ENCODE data around the gene FLG2.

DNA sequence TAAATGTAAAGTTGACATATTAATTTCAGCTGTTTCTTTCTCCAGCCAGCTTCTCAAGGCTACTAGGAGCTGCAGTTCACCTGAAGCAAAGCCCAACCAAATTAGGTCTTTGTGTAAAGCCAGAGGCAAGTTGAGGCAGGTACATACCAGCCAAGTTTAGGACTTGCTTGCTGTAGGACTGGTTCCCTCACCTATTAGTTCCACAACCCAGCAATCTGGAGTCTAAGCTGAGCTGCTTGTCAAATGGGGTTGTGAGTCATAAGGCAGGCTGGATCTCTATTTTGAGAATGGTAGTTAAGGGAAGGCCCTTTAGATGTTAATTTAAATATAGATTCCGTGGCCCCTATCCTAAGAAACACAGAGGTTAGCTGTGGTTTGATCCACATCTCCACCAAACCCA, 7.6 kb upstream of the FLG2 start:
- TF ChIP-seq RAD21 (IDR thresholded peaks at IDR 0.05; ENCODE audit: low read depth): no peak
- no peak for TF ChIP-seq EP300 (IDR thresholded peaks at IDR 0.05; ENCODE audit: borderline replicate concordance)
- TF ChIP-seq, protein P1, sequence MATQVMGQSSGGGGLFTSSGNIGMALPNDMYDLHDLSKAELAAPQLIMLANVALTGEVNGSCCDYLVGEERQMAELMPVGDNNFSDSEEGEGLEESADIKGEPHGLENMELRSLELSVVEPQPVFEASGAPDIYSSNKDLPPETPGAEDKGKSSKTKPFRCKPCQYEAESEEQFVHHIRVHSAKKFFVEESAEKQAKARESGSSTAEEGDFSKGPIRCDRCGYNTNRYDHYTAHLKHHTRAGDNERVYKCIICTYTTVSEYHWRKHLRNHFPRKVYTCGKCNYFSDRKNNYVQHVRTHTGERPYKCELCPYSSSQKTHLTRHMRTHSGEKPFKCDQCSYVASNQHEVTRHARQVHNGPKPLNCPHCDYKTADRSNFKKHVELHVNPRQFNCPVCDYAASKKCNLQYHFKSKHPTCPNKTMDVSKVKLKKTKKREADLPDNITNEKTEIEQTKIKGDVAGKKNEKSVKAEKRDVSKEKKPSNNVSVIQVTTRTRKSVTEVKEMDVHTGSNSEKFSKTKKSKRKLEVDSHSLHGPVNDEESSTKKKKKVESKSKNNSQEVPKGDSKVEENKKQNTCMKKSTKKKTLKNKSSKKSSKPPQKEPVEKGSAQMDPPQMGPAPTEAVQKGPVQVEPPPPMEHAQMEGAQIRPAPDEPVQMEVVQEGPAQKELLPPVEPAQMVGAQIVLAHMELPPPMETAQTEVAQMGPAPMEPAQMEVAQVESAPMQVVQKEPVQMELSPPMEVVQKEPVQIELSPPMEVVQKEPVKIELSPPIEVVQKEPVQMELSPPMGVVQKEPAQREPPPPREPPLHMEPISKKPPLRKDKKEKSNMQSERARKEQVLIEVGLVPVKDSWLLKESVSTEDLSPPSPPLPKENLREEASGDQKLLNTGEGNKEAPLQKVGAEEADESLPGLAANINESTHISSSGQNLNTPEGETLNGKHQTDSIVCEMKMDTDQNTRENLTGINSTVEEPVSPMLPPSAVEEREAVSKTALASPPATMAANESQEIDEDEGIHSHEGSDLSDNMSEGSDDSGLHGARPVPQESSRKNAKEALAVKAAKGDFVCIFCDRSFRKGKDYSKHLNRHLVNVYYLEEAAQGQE (IDR thresholded peaks at IDR 0.05; ENCODE audit: low read depth): no peak
- TF ChIP-seq YY1 (IDR thresholded peaks at IDR 0.05; ENCODE audit: low read depth): no peak
- no peak for TF ChIP-seq EGR1 (IDR thresholded peaks at IDR 0.05)
- TF ChIP-seq TAF1 (IDR thresholded peaks at IDR 0.05; ENCODE audit: low read depth): no peak
- no peak for TF ChIP-seq TEAD4 (IDR thresholded peaks at IDR 0.05)
- no peak for TF ChIP-seq TCF12 (IDR thresholded peaks at IDR 0.05; ENCODE audit: low read depth)
- TF ChIP-seq, protein P2, sequence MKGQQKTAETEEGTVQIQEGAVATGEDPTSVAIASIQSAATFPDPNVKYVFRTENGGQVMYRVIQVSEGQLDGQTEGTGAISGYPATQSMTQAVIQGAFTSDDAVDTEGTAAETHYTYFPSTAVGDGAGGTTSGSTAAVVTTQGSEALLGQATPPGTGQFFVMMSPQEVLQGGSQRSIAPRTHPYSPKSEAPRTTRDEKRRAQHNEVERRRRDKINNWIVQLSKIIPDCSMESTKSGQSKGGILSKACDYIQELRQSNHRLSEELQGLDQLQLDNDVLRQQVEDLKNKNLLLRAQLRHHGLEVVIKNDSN (IDR thresholded peaks at IDR 0.05): no peak
- TF ChIP-seq NFIC (IDR thresholded peaks at IDR 0.05): no peak
